NCI-H2081 (cell line): Measurements from ENCODE around the gene GSE1.

ENCODE experiments used
- DNase-seq, 2 experiments: peaks; one replicate each; lab custom pipeline; 2025; lab: John Stamatoyannopoulos, UW

GSE1 gene

GRCh38 chr16:85631802-85632393, 18.8 kb downstream of the GSE1 start:
- DNase-seq = no peak

DNA sequence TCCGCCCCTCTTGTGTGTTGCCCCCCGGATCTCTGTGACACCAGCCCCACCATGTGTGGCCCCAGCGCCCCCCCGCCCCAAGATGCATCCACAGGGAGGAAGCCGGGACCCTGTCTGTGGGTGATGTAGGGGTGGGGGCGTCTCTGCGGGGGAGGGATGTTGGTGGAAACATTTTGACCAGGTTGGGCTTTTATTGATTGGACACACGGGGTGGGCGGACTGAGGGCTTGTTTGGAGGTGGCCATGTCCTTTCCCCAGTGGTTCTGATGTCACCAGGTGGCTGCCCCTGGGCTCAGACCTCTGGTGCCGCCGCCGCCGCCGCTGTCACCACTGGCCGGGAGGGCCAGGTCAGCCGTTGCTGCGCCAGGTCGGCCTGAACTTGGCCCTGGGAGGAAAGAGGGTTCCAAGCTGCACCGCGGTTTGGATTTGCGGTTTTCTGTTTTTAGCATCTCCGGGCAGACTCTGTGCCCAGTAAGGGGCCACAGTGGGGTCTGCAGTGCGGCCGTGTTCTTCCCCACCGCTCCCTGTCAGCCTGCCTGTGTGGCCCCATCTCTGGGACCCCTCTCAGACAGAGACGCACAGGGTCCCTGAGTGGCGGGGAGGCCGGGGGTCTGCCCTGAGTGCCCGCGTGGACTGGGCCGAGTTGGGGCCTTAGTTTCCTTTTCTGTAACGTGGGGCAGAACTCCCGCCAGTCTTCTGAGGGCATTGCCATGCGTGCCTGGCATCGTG, 19.8 kb downstream of the GSE1 start:
- no peak for DNase-seq

DNA sequence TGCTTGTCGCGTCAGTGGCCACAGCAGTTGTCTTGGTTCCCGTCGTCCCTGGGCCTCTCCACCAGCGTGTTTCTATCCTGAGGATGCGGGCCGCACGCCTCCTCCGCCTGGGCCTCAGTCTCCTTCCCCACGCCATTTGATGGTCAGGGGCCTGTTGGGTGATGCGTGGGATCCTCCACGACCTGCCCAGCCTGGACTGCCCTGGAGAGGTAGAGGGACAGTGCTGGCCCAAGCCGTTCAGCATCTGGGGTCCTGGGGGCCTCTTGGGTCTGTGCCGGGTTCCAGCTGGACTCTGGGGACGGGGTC, 20.3 kb downstream of the GSE1 start:
- DNase-seq = no peak

DNA sequence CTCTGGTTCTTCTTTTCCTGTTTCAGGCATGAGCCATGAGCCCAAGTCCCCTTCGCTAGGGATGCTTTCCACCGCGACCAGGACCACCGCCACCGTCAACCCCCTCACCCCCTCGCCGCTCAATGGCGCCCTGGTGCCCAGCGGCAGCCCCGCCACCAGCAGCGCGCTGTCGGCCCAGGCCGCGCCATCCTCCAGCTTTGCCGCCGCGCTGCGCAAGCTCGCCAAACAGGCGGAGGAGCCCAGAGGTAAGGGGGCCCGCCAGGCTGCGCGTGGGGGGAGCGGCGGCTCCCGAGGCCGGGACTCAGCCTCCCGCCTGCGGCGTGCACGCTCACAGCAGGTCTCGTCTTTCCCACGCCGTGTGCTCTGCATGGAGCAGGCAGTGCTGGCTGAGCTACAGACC, 20.8 kb downstream of the GSE1 start:
- DNase-seq = no peak

DNA sequence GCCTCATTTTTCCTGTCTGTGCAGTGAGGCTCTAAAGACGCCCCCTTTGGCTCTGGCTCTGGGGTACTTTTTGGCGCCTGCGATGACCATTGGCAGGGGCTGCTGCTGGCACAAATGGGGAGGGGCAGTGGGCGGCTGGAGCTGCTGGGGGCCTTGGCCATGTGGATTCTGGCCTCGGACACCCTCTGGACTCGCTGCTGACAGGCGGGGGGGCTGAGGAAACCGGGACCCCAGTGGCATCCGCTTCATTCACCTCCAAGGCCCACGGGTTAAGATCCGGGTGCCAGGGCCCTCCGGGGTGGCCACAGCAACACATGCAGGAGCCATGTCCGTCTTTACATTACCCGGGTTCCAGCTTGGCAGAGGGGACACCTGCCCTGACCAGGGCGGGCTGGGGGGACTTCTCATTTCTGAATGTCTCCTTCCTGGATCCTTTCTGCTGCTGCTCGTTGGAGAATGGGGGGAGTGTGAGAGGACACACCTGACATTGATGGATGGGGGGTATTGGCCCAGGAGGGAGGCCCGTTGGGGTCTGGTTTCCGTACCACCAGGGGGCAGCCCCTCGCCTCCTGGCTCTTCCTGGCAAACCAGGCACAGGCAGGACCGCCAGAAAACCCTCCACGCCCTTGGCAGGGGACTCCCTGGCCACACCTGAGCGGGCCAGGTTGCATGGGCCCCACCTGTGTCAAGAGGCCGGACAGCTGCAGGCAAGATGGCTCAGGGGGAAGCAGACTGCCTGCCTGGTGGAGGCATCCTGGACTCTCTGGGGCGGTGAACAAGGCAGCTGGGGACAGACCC, 21.8 kb downstream of the GSE1 start:
- DNase-seq = peak in 1 of 2 experiments; percentile 49

DNA sequence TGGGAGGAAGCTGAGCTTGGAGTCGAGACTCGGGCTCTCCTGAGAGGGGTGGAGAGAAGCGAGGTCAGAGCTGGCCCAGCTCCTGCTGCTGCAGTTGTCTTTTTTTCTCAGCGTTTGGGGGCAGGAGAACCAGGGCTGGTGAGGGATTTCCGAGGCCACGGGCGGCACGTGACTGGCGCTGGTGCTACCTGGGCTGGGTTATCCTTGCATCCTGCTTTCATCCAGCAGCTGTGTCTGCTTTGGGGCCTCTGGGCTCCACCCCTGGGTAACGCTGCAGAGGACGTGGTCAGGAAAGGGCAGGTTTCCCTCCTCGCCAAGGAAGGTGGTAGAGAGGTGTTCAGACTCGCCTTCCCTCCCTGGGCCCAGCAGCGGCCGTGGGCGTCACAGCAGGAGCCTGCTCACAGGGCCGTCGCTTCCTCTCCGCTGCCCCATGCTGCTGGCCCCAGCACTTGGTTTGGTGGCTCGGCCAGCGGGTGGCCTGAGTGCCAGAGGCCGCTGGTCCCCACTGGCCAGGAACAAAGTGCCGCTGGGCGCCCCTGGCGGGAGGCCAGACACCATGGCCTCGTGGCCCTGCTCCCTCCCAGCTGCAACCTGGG, 22.5 kb downstream of the GSE1 start:
- DNase-seq = no peak

GRCh38 chr16:85636234-85636812, 23.2 kb downstream of the GSE1 start:
- no peak for DNase-seq

- no peak for DNase-seq
Measured at GRCh38 chr16:85637061-85637807, 24.1 kb downstream of the GSE1 start.

- DNase-seq = peak; percentile 48 to 79
Measured at GRCh38 chr16:85637808-85638647, 24.9 kb downstream of the GSE1 start.

DNA sequence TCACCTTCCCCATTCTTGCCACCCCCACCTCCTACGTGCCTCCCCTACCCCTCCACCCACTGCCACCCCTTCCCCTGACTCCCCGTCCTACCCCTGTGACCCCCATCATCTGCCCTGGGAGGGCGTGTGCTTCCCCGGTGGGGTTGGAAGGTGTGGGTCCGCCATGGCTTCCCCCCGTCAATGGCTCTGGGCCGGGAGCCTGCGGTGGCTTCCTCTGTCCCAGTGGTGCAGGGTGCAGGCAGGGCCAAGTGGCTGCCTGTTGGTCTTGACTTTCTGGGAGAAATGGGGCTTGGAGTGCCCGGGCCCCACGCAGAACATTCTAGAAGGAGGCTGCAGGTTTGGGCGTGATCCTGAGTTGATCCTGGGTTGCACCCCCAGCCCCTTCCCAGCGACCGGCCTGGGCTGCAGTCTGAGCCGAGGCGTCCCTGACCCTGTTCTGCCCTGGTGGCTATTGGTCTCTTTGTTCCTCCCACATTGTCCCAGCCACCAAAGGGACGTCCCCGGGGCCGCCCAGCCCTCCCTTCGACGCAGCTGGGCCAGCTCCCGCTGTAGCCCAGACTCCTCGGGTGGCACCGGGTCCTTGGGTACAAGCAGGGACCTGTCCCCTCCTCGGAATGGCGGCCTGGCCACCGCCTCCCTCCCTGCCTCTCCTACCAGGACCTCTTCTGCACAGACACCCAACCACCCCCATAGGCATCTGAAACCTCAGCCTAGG, 25.7 kb downstream of the GSE1 start:
- no peak for DNase-seq

DNA sequence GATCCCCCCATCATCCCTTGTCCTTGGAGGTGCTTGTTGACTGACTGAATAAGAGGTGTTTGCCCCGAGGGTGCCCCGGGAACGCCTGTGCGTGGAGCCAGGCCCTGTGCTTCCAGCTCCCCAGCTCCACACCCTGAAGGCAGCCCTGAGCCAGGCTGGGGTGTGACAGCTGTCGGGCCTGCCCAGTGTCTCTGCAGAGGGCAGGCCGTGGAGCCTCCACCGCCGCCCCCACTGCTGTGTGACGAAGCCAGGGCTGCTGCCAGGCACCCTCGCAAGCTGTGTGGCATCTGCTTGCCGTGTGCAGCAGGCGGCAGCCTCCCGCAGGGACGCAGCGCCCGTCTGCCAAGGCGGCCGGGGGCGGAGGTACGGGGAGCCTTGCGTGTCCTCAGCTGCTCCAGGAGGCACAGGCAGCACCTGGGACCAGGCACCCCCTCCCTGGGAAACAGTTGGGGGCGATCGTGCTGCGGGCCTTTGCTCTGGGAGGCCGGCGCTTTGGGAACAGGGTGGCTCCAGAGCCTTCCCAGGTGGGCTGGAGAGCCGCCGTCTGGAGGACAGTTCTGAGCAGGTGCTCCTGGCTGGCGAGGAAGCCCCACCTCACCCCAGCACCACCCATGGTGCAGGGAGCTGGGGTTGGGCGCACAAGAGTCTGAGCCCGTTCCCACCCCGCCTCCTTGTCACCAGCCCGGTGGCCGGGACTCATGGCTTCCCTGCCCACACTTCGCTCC, 26.6 kb downstream of the GSE1 start:
- DNase-seq = peak; percentile 86 to 96

GRCh38 chr16:85640254-85640558, 27.1 kb downstream of the GSE1 start:
- peak in 1 of 2 experiments; percentile 59 for DNase-seq

- DNase-seq = peak in 1 of 2 experiments; percentile 59
Measured at GRCh38 chr16:85640585-85640984, 27.5 kb downstream of the GSE1 start.

DNA sequence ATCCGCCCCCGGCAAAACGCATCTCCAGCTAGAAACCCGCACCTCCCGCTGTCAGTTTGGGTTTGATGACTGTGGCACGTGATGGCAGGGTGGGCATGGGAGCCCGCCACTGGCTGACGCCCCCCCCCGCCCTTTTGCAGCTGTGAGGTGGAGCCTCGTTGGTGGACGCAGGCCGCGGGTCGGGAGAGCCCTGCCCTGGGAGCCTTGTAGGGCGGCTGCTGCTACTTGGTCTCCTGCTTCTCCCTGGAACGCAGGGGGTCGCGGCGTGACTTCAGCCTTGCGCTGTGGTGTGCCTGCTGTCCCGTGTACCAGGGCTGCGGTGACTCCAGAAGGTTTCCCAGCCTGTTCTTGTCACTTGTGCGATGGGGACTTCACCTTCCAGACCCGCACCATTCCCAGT, 28.2 kb downstream of the GSE1 start:
- DNase-seq = no peak

DNA sequence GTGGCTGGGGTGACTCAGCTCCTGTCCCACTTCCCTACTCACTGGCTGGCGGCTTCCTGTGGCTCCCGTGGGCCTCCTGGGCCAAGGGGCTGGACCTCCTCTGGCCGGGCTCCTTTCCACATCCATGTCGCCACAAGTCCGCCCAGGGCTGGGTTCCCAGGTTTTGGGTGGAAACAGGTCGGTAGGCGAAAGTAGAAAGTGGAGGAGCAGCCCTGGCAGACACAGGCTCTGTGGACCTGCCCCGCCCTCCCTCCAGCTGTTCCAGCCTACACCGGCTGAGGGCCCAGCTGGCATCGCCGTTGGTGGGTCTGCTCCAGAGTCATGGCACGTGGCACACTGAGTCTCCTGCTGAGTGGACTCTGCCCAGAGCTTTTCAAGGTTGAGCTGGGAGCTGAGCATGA, 28.7 kb downstream of the GSE1 start:
- DNase-seq = peak in 1 of 2 experiments; percentile 27

DNA sequence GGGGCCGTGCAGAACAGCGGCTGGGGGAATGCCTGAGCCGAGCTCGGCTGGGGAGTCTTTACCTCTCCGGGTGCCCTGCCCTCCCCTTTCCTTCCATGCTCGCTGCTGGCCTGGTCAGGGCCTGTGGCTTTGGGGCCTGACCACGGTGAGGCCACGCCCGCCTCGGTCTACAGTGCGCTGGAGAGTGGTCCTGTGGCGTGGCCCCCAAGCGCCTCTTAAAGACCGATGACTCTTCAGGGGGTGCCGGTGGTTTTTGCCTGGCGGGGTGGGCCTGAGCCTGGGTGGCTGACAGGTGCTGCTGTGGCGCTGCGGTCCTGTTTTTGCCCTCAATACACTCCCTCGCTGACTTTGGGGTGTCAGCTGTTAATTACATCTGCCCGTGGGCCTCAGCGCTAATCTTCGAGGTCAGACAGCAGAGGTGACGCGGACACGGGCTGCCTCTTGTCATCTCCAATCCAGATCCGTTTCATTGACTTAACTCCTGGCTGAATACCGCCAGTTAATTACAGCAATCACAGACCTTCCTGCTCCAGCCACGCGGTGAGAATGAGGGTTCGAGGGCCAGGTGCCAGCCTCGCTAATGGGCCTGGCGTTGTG, 29.7 kb downstream of the GSE1 start:
- peak in 1 of 2 experiments; percentile 80 for DNase-seq

DNA sequence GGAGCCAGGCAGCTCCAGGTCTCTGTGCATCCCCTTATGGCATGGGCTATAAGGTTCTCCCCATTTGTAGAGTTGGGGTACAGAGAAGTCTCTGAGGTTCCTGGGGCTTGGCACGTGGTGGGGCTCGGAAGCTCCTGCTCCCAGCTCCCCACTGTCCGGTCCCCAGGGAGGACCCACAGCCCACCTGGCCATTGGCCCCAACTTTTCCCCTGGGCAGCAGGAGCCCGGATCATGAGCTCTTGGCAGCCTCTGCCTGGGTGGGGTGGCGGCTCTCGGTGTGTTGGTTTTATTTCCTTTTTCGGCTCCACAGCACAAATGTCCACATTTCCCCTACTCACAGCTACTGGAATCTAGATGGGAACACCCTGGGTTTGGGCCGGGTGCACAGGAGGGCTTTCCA, 30.5 kb downstream of the GSE1 start:
- no peak for DNase-seq

- no peak for DNase-seq
Measured at GRCh38 chr16:85644093-85644712, 31.1 kb downstream of the GSE1 start.
